DMS114 treated with DMSO at 0.1 percent for 48 hours (cell line): ENCODE results near the gene NOG.
A peak's percentile ranks its signal among the peaks of the same experiment; 100 is the strongest.

Source experiments
- DNase-seq: peaks from one replicate; lab custom pipeline; 2025; ENCODE audit not compliant: unreplicated experiment; lab: John Stamatoyannopoulos, UW

Gene NOG

DNA sequence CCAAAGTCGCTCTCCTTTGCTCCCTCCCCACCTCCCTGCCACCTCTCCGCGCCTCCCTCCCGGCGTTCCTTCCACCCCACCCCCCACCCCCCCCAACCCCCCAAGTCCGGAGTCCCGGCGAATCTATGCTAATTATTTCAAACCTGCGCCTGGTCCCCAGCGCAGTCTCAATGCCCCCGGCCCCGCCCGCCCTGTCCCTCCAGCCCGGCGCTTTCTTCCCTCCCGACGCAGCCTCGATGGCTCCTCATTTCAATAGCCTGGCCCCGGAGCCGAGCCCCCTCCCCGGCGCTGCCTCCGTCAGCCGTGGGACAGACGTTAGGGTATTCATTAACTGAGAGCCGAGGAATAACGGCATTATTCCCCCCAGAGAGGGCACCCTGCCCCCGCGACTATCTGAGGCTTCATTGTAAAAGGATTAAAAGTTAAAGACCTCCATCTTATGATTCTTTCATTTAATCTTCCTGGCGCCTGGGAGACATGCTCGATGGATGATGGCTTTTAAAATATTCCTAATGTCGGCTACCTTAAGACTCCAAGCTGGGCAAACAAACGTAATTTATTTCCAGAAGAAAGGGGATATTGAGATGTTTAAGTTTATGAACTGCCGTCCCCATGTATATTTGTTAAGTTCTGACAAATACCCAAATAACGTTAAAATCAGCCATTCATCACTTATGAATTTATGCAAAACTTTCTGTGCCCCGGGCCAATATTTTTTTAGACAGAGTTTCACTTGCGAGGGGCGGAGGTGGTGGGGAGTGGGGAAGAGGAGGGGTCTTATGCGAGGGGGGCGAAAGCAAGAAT, 3.4 kb downstream of the NOG start:
- no peak for DNase-seq

DNA sequence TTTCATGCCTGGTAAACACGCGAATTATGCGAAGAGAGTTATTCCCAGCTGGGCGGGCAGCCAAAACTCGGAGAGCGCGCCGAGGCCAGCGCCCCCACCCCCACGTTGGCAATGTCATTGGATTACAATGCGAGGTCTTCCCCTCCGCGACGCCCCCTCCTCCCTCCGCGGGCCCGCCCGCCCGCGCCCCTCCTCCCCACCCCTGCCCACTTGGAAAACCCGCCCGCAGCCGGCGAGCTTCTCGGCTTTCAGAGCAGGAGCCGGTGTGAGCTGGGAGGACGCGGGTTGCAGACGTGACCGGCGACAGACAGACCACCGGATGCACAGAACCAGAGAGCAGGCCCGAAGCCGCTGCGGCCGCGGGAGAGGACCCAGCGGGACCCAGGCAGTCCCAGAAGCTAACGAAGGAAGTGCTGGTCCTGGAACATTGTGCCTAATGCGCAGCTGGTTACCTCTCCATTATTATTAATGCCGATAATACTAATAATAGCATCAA, 4.0 kb downstream of the NOG start:
- DNase-seq, result no peak

DNA sequence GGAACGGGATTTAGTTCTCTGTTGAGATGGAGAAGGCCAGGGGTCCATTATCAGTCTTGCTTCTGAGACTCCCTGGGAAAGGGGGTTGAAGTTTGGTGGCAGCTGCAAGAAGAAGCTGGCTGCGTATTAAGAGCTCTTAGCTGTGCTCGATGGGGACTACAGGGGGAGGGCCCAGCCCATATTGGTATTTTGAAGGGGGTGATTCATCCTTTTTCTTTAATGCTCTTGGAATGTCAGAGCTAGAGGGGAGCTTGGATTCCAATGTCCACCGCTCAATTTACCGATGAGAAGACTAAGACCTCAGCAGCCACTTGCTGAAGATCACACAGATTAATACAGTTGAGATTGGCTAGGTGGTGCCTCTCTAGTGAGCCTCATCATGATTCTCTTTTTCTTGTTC, 5.0 kb downstream of the NOG start:
- DNase-seq, result no peak

DNA sequence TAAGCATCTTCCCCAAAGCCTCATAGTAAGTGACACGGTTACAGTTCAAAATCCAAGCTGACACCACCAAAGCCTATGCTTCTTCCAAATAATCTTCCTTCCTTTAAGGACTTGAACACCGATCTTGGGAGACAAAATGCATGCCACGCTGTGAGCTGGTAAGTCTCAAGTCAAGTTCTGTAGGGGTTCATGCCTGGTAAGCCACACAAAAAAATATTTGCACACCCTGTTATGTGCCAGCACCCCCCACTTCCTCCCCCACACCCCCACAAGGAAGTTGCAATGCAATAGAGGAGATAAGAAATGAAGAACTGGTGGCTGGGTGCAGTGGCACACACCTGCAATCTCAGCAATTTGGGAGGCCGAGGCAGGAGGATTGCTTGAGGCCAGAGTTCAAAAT, 5.6 kb downstream of the NOG start:
- DNase-seq, result no peak

DNA sequence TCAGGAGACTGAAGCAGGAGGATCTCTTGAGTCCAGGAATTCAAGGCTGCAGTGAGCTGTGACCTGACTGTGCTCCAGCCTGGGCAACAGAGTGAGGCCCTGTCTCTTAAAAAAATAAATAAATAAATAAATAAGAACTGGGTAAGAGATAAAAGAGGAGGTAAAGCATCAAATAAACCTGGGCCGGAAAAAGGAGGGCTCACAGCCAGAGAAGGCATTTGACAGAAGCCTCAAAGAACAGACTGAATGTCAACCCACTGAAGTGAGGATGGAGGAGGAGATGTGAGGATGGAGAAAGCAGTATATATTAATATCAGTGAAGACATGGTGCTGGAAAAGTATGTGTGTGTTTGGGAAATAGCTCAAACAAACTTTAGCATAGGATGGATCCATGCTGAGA, 6.1 kb downstream of the NOG start:
- DNase-seq, result no peak

DNA sequence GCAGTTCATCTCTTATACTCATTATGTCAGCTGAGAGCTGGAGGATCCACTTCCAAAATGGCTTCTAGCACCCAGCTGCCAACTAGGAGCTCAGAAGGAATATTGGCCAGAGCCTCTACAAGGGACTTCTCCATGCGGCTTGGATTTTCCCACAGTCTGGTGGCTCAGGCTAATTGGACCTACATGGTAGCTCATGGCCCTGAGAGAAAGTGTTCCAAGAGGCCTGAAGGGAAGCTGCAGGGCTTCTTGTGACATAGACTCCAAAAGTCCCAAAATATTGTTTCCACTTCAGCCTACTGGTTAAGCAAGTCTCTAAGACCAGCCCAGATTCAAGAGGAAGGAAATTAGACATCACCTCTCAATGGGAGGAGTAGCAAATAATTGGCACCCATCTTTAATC, 6.8 kb downstream of the NOG start:
- DNase-seq, result no peak

DNA sequence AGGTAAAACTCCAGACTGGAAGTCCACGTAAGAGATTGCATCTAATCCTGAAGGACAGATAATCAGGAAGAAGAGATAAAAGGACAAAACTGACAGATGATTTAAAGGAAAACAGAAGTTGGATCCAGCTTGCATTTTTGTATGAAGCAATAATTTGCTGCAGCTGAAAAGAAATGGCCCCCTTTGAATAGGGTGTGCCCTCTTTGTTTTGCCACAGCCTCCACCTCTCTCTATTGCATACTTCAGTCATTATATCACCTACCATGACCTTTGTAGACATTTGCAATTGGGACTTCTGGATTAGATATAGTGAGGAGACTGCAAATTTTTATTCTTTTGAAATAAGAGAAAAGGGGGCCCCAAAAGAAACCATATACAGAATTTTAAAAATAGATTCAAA, 8.1 kb downstream of the NOG start:
- no peak for DNase-seq

DNA sequence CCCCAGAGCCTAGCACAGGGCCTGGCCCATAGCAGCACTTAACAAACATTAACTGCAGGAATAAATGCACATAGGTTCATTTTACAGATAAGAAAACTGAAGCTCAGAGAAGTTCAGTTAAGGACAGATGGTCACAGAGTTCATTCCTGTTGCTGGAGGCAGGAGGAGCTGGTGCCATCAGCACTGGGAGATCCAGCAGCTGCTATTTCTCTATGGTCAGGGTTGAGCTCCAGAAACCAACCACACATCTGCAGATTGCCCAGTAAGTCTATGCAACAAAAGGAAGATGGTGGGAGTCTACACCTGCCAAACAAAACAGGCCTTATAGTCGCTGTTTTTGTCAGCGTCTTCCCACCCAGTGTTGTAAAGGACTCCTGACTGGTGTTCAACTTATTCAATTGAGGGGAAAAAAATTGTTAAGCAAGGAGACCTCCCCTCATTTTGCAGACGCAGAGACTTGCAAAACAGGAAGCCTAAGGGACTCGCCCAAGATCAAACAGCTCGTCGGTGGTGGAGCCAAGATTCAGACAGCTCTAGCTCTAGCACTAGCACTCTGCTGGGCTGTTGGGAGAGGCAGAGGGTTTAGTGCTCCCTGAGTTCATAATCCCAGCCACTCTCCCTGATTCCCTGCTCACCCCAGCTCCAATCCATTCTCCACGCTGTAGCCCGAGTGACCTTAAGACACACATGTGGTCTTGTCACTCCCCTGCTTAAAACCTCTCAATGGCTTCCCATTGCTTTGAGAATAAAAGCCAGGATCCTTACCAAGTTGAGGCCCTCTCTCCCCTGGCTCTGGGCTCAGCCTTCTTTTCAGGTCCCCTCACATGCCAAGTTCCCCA, 9.0 kb downstream of the NOG start:
- DNase-seq, result no peak

DNA sequence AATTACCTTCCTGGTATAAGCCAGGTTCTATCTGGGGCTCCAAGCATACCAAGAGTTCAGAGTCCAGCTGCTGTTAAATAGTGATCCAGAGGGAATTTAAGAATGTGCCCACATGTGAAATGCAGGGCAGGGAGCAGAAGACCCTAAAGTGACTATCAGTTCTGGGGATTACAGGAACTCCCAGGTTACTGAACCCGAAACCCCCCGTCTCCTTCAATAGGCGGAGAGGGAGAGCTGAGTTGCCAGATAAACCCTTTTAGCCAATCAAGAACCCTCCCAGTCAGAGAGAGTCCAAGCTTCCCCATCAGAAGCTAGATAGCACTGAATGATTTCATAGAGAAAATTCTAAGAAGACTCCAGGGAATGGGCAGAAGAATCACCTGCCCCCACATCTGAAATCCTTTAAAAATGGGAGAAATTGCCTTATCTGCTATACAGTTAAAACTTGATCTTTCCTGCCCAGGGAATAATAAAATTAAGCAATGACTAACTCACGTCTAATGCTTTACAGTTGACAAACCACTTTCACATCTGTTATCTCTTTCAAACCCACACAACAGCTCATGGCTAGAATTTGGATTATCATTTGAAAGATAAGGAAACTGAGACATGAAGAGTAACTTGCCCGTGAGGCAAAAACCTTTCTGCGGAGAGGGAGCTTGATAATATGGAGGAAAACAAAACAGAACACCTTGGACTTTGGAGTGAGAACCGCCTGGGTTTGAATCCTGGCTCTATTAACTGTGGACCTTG, 10.2 kb downstream of the NOG start:
- no peak for DNase-seq

DNA sequence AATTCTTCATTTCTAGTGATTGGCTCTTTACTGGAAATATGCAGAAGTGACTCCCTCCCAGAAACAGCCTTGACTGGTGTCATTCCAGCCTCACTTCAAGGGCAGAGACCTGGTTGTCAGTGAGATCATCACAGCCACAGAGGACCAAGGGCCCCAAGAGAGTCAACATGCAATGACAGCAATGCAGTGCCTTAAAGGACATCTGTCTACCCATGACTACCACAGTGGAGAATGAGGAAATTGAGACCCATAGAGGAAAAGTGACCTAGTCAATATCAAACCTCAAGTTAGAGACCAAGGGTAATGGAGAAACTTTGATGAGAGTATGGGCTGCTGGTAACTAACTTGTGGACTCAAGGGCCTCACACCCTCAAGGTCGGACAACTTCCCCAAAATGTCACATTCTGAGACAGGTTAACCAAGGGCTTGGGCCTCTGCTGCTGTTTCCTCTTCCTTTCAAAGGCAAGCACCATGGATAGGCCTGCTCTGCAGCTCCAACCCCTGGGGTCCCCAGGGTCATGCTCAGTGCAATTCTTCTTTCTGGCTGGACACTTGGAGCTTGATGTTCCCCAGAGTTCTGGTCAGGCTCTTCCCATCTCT, 11.3 kb downstream of the NOG start:
- no peak for DNase-seq

DNA sequence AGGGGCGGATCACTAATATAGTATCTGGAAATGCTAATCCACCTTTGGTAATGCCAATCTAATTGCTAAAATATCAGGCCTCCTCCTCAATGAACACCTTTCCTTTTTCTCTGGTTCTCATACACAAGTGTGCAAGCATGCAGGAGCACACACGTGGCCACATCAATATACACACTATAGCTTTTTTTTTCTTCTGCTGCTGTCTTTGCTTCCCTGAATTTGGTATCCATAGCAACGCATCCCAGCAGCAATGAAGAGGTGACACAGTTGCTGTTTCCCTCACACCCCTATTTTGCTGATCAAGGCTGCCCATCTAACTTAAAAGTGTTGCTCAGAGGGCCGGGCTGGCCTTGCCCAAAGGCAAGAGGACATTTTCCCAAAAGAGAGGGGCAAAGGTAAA, 15.4 kb downstream of the NOG start:
- DNase-seq, result no peak

DNA sequence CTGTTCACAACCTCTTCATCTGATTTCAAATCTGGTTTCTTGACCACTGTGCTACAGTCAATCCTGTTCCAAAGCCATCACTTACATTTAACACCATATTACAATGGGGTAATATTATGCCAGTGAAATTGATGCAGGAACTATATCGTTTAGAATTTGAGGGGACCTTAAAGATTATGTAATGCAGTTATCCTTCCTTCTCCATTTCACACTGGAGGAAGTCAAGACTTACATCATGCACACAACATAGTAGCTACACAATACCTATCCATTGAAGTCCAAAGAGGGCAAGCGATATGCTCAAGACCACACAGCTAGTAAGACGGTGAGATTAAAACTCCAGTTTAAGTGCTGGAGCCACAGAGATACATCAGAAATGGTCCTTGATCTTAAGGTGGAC, 16.8 kb downstream of the NOG start:
- no peak for DNase-seq

DNA sequence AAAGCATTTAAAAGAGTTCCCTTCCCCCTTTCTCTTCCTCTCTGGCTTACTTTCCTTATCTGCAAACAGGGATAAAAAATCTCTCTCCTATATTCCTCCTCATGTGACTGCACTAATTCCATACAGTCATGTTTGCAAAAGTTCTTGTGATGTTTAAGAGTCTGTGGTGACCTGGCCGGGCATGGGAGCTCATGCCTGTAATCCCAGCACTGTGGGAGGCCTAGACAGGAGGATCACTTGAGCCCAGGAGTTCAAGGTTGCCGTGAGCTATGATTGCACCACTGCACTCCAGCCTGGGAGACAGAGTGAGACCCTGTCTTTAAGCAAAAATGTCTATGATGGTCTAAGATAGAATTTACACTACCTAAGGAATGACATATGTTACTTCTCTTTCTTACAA, 19.6 kb downstream of the NOG start:
- DNase-seq, result no peak

DNA sequence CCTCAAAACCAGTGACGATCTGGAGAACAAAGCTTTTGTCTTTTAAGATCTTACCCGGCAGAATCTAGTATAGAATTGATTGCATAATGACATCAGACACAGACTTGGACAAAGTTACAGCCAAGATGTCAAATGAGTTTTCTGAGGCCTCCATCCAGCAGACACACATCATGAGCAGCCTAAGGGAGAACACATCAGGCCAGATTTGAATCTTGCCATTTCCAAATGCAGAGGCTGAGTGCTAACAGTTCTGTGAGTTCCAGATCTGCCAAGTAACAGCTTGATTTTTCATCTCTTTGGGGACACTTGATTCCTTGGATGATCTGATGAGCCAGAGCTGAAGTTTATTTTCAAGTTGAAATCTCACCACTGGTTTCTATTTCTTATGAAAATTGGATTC, 21.0 kb downstream of the NOG start:
- no peak for DNase-seq

DNA sequence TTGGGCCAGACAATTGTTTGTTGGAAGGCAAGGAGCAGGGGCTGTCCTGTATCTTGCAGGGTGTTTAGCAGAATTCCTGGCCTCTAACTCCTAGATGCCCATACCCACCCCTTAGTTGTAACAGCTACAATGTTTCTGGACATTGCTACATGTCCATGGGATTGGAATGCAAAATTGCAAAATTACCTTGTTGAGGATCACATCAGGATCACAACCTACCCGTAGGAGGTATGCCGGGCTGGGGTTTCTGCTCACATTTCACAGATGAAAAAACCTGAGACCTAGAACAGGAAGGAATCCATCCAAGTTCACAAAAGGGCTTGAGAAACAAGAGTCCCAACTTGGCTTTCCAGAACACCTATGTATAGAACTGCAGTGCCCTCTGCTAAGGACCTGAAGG, 22.7 kb downstream of the NOG start:
- DNase-seq, result no peak

DNA sequence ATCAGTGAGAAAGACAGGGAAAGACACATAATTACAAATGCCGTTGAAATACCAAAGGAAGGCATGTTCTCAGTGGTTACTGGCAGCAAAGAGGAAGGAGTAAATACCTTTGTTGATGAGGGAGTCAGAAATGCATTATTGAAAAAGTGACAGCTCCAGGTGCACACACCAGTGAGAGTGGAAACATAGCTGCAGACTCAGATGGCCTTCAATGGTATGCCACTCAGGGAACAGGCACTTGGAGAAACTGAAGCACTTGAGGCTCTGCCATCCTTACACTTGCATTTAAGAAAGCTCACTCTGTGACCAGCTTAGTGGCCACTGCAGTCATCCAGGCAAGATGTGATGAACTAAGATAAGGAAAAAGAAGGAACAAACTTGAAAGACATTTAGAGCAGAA, 29.9 kb downstream of the NOG start:
- no peak for DNase-seq

DNA sequence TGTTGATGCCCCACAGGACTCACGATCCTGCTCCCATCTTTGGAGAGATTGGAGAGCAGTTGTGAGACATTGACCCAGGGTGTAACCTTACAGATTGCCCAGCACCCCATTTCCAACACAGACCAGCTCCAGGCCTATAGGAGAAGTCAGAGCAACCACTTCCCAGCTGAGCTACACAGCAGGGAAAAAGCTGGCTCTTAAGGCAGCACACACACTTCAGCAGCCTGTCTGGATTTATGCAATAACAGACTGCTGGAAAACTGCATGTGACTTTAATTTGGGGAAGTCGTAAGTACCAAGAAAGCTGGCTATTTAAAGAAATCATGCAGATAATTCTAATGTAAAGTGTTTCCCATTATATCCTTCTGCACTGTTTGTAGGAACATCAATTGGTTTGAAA, 30.8 kb downstream of the NOG start:
- no peak for DNase-seq

DNA sequence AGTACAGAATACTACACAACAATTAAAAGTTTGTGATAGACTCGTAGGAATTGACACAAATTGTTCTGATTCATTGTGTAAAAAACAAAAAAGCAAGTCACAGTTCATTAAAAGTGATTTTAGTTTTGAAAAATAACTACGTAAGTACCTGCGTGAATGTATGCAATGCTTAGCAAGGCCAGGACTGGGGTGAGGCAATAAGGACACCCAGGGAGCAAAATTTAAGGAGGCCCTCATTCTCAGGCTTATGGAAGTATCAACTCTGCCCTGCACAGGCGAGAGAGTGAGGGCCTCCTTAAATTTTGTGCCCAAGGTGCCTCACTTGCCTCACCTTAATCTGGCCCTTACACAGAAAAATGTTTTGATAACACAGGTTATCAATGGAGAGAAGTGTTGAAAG, 31.4 kb downstream of the NOG start:
- no peak for DNase-seq

DNA sequence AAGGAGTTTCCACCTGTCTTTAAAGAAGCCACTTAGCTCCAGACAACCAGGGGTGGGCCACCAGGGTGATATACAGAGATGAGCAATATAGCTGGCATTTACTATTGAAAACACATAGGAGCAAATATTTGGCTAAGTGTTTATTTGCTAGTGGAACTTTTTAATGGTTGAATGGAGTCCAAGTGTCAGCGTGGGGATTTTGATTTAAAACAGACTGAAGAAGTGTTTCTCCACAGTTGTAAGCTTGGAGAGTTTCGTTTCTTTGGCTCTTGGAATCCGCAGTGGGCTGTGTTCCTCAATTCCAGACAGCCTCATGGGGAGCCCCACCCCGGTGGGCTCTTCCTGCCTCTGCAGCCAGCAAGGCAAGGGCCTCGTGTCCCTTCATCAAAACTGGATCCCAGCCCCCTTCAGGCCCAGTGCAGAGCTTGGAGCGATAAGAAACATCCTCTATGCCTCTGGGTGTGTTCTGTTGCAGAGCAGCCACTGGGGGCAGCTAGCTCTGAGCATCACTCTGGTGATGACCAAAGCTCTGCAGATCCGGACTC, 36.1 kb downstream of the NOG start:
- DNase-seq, result peak; percentile 38

DNA sequence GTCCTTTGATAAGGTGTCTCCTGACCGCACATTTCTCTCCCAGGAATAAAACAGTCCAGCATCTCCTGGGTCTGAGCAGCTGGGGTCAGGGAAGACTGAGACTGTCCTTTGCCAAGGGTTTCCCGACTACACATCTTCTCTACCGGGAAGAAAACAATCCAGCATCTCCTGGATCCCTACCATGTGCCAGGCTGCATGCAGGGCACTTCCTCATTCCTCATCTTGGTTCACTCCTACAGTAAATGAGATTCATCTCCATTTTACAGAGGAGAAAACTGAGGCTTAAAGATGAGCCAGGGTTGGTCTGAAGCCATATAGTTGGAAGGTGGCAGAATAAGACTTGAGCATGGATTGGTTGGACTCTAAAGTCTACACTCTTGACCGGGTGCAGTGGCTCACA, 36.7 kb downstream of the NOG start:
- DNase-seq, result no peak

DNA sequence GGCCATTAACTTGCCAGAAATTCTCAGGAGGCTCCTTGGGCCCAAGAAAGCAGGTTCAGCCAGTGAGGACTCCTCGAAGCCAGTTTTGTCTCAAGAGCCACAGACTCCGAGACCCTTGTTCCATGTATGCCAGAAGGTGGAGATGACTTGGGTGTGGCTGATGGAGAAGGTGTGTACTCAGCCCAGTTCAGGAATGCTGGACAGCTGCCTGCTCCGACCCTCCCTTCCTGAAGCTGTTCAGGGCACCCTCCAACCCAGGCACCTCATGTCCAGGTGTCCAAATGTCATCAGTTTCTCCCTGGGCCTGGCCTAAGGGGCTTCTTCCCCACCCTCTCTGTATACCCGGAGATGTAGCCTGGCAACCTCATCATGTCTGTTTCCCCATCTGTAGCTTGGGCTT, 40.2 kb downstream of the NOG start:
- no peak for DNase-seq
